K562 (cell line): ENCODE results near the gene ILF2.

Experiments used
- NCOA1 ChIP-seq: fragments of 450-650 bp; IDR thresholded peaks from 2 replicates; pipeline ENCODE4 v1.6.1; 2016; ENCODE audit warnings: low read depth
- TAF7 ChIP-seq: fragments of 450-650 bp; IDR thresholded peaks from 2 replicates; pipeline ENCODE4 v1.6.1; 2016; ENCODE audit warnings: missing genetic modification characterization, missing compliant biosample characterization

GRCh38 chr1:153614189-153614900 lies 56.4 kb downstream of the ILF2 start:
- no peak for TF ChIP-seq TAF7
- no peak for TF ChIP-seq NCOA1
